SU-DHL-6 (cell line): Measurements from ENCODE around the gene STX3.

Source experiments
- H2AFZ ChIP-seq: fragments of 200-600 bp; sonication (generic); 2 replicates; pipeline ENCODE4 v1.6.1; 2014; ENCODE audit warnings: low read depth, mild to moderate bottlenecking, moderate library complexity, mixed read lengths, antibody characterized with exemption, low read length; ENCODE audit not compliant: severe bottlenecking
- H3F3A ChIP-seq: fragments of 200-600 bp; shearing (Covaris generic); 2 replicates; pipeline ENCODE4 v1.6.0; 2016; ENCODE audit warnings: antibody characterized with exemption, mild to moderate bottlenecking; ENCODE audit not compliant: insufficient read depth
- H3K27ac ChIP-seq: fragments of 200-600 bp; sonication (generic); 2 replicates; pipeline ENCODE4 v1.5.1; 2016; ENCODE audit warnings: low read depth, mild to moderate bottlenecking, low read length, moderate library complexity, mixed read lengths
- H3K27me3 ChIP-seq: fragments of 200-600 bp; sonication (generic), shearing (Covaris generic); 2 replicates; pipeline ENCODE4 v1.6.0; 2014; ENCODE audit warnings: mild to moderate bottlenecking, low read length
- H3K36me3 ChIP-seq: fragments of 200-600 bp; sonication (generic); 2 replicates; pipeline ENCODE4 v1.6.1; 2014; ENCODE audit warnings: mild to moderate bottlenecking, low read length, mixed read lengths
- H3K4me2 ChIP-seq: fragments of 300-600, 200-600 bp; shearing (Covaris generic), sonication (generic); 2 replicates; pipeline ENCODE4 v1.6.0; 2014; ENCODE audit warnings: low read length, low read depth, mild to moderate bottlenecking; ENCODE audit not compliant: poor library complexity, severe bottlenecking
- H3K4me3 ChIP-seq: fragments of 200-600 bp; sonication (generic); 2 replicates; pipeline ENCODE4 v1.5.1; 2014; ENCODE audit warnings: antibody characterized with exemption, low read length, mild to moderate bottlenecking, mixed read lengths; ENCODE audit not compliant: insufficient read depth, poor library complexity, severe bottlenecking
- H3K79me2 ChIP-seq: fragments of 200-600 bp; sonication (generic); 2 replicates; pipeline ENCODE4 v1.6.1; 2014; ENCODE audit warnings: mild to moderate bottlenecking, low read length, moderate library complexity; ENCODE audit not compliant: insufficient read depth
- H3K9ac ChIP-seq: fragments of 200-600 bp; sonication (generic); 2 replicates; pipeline ENCODE4 v1.7.0; 2014; ENCODE audit warnings: mild to moderate bottlenecking, low read length
- H3K9me2 ChIP-seq: fragments of 200-600 bp; sonication (generic); replicated peaks from 2 replicates; pipeline ENCODE4 v1.6.1; 2014; ENCODE audit warnings: low read length; ENCODE audit not compliant: insufficient read depth
- H3K9me3 ChIP-seq: fragments of 200-600 bp; sonication (generic); 2 replicates; pipeline ENCODE4 v1.6.1; 2014; ENCODE audit warnings: low read length, mixed read lengths; ENCODE audit not compliant: insufficient read depth
- H4K20me1 ChIP-seq: fragments of 200-600 bp; sonication (generic); 2 replicates; pipeline ENCODE4 v1.6.1; 2014; ENCODE audit warnings: low read depth, mild to moderate bottlenecking, antibody characterized with exemption, low read length, moderate library complexity, mixed read lengths
- CTCF ChIP-seq: fragments of 200-600 bp; sonication (generic); IDR thresholded peaks from one replicate; pipeline ENCODE4 v1.5.1; 2017; ENCODE audit warnings: antibody characterized with exemption, mild to moderate bottlenecking, low read length, moderate library complexity; ENCODE audit not compliant: insufficient read depth, poor library complexity, severe bottlenecking
- EZH2phosphoT487 ChIP-seq: fragments of 200-600 bp; sonication (generic), shearing (Covaris generic); conservative IDR thresholded peaks from 2 replicates; pipeline ENCODE4 v1.6.1; 2018; ENCODE audit warnings: mild to moderate bottlenecking, antibody characterized with exemption, low read length, moderate library complexity, mixed read lengths

STX3 gene

DNA sequence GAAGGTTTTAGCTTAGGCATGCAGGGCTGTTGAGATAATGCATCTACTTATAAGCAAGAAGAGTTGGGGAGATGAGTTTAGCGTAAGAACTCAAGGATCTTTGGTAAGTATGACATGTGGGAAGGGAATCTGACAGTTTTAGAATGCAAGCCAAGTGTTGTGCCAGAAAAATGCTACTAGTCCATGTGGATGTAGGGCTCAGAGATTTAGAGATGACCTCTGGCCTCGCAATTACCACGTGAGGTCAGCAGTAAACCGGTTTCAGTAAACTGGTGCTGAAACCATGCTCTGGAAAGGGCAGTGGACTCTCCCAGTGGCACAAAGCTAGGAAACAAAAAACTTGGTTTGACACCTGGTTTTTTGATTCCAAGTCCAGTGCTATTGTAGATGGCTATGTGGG, 36.5 kb downstream of the STX3 start:
- Histone ChIP-seq H3K4me2 (no peak overlapping the region), H3K27ac (no peak overlapping the region), H3K4me3 (no peak overlapping the region), H3K9me3 (no peaks in the 10 kb centered on the region), H3K27me3 (no peaks in the 10 kb centered on the region), H2AFZ (no peak overlapping the region), H3F3A (no peaks in the 10 kb centered on the region), H3K9me2 (no peaks in the 10 kb centered on the region), H3K9ac (no peak overlapping the region), H3K36me3 (no peaks in the 10 kb centered on the region), H4K20me1 (no peaks in the 10 kb centered on the region), H3K79me2 (no peaks in the 10 kb centered on the region)
- TF ChIP-seq EZH2phosphoT487 = no peak
- no peak for TF ChIP-seq CTCF

GRCh38 chr11:59792507-59792906, 37.3 kb downstream of the STX3 start:
- Histone ChIP-seq H3K36me3 (no peaks in the 10 kb centered on the region), H3F3A (no peaks in the 10 kb centered on the region)
- TF ChIP-seq EZH2phosphoT487 (no peak), CTCF (no peak)

GRCh38 chr11:59794417-59794816, 39.2 kb downstream of the STX3 start:
- TF ChIP-seq CTCF = no peak
- TF ChIP-seq EZH2phosphoT487 = no peak
- Histone ChIP-seq H4K20me1 (no peaks in the 10 kb centered on the region), H2AFZ (no peak overlapping the region), H3F3A (no peaks in the 10 kb centered on the region), H3K4me3 (no peak overlapping the region), H3K79me2 (no peaks in the 10 kb centered on the region), H3K9ac (no peak overlapping the region), H3K27ac (no peak overlapping the region), H3K27me3 (no peaks in the 10 kb centered on the region), H3K9me2 (no peaks in the 10 kb centered on the region), H3K4me2 (no peak overlapping the region), H3K9me3 (no peaks in the 10 kb centered on the region), H3K36me3 (no peaks in the 10 kb centered on the region)

More at GRCh38 chr11:59792507-59792906, 37.3 kb downstream of the STX3 start:
- Histone ChIP-seq H3K4me2 (no peak overlapping the region), H3K79me2 (no peaks in the 10 kb centered on the region), H3K9ac (no peak overlapping the region), H2AFZ (no peak overlapping the region), H3K9me2 (no peaks in the 10 kb centered on the region), H3K27me3 (no peaks in the 10 kb centered on the region), H3K27ac (no peak overlapping the region), H3K4me3 (no peak overlapping the region), H3K9me3 (no peaks in the 10 kb centered on the region), H4K20me1 (no peaks in the 10 kb centered on the region)
